GM19240 (cell line): ENCODE results near the gene CDYL2.

Experiments used
- DNase-seq: peaks from one replicate; pipeline ENCODE4 v3.0.0; 2011; ENCODE audit warnings: low spot score; ENCODE audit not compliant: insufficient read length

The CDYL2 gene

GRCh38 chr16:80708823-80709222 is 95.6 kb downstream of the CDYL2 start:
- no peak for DNase-seq

- DNase-seq = no peak
Measured at GRCh38 chr16:80707686-80708085, 96.7 kb downstream of the CDYL2 start.

- no peak for DNase-seq
Measured at GRCh38 chr16:80705596-80705995, 98.8 kb downstream of the CDYL2 start.

GRCh38 chr16:80704751-80705505 is 99.5 kb downstream of the CDYL2 start:
- no peak for DNase-seq

- DNase-seq = no peak
Measured at GRCh38 chr16:80703131-80704071, 101.0 kb downstream of the CDYL2 start.

GRCh38 chr16:80702696-80703095 is 101.7 kb downstream of the CDYL2 start:
- DNase-seq = no peak

- no peak for DNase-seq
Measured at GRCh38 chr16:80700558-80700957, 103.8 kb downstream of the CDYL2 start.

GRCh38 chr16:80695020-80695419 is 109.4 kb downstream of the CDYL2 start:
- DNase-seq = no peak

- DNase-seq = no peak
Measured at GRCh38 chr16:80693553-80693952, 110.8 kb downstream of the CDYL2 start.

- no peak for DNase-seq
Measured at GRCh38 chr16:80692270-80692669, 112.1 kb downstream of the CDYL2 start.

GRCh38 chr16:80691111-80691741 is 113.2 kb downstream of the CDYL2 start:
- no peak for DNase-seq

- DNase-seq = no peak
Measured at GRCh38 chr16:80689487-80689886, 114.9 kb downstream of the CDYL2 start.

- no peak for DNase-seq
Measured at GRCh38 chr16:80687606-80688005, 116.8 kb downstream of the CDYL2 start.

- no peak for DNase-seq
Measured at GRCh38 chr16:80684906-80685305, 119.5 kb downstream of the CDYL2 start.

- no peak for DNase-seq
Measured at GRCh38 chr16:80684136-80684765, 120.1 kb downstream of the CDYL2 start.

GRCh38 chr16:80683646-80684045 is 120.8 kb downstream of the CDYL2 start:
- no peak for DNase-seq

GRCh38 chr16:80682421-80683070 is 121.9 kb downstream of the CDYL2 start:
- DNase-seq = no peak

- DNase-seq = no peak
Measured at GRCh38 chr16:80681436-80681835, 123.0 kb downstream of the CDYL2 start.

- DNase-seq = no peak
Measured at GRCh38 chr16:80680839-80681238, 123.6 kb downstream of the CDYL2 start.

GRCh38 chr16:80680046-80680445 is 124.4 kb downstream of the CDYL2 start:
- no peak for DNase-seq

- no peak for DNase-seq
Measured at GRCh38 chr16:80674884-80675283, 129.5 kb downstream of the CDYL2 start.
